ENCODE measurements around the gene F11R.

- TF ChIP-seq TCF7L2 (IDR thresholded peaks at IDR 0.05; ENCODE audit: borderline replicate concordance, low read depth, low read length) (no peak), ZNF707 (tag by site-specific recombination; IDR thresholded peaks at IDR 0.05) (no peak), ZNF362 (tag by site-specific recombination; IDR thresholded peaks at IDR 0.05) (no peak), ZNF202 (tag by site-specific recombination; IDR thresholded peaks at IDR 0.05; ENCODE audit: borderline replicate concordance) (no peak), CTCF (tag by site-specific recombination; IDR thresholded peaks at IDR 0.05) (no peak), ZNF704 (tag by site-specific recombination; IDR thresholded peaks at IDR 0.05) (no peak), ELK4 (IDR thresholded peaks at IDR 0.05; ENCODE audit: borderline replicate concordance, low read depth, low read length) (no peak), ZNF423 (tag by site-specific recombination; IDR thresholded peaks at IDR 0.05) (no peak), ZEB2 (tag by site-specific recombination; IDR thresholded peaks at IDR 0.05) (no peak), ZBTB11 (tag by site-specific recombination; conservative IDR thresholded peaks at IDR 0.05; ENCODE audit: low read depth) (no peak), HOXD13 (CRISPR knock-in tag; IDR thresholded peaks at IDR 0.05; ENCODE audit: borderline replicate concordance) (no peak), REPIN1 (tag by site-specific recombination; IDR thresholded peaks at IDR 0.05; ENCODE audit: low read depth) (no peak)
- TF ChIP-seq, protein P1, sequence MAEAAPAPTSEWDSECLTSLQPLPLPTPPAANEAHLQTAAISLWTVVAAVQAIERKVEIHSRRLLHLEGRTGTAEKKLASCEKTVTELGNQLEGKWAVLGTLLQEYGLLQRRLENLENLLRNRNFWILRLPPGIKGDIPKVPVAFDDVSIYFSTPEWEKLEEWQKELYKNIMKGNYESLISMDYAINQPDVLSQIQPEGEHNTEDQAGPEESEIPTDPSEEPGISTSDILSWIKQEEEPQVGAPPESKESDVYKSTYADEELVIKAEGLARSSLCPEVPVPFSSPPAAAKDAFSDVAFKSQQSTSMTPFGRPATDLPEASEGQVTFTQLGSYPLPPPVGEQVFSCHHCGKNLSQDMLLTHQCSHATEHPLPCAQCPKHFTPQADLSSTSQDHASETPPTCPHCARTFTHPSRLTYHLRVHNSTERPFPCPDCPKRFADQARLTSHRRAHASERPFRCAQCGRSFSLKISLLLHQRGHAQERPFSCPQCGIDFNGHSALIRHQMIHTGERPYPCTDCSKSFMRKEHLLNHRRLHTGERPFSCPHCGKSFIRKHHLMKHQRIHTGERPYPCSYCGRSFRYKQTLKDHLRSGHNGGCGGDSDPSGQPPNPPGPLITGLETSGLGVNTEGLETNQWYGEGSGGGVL (tag by site-specific recombination; IDR thresholded peaks at IDR 0.05), result no peak
Measured at GRCh38 chr1:161033751-161034150, 12.8 kb upstream of the F11R start.
